Osteoblast (primary cell): ENCODE measurements around the gene NSF. TPM values are rescaled to one million over a fixed set of nuclear protein-coding genes. Genes with fewer than 3 reads are reported as not detected.

ENCODE experiments used
- DNase-seq: peaks from one replicate; pipeline ENCODE4 v3.0.0; 2011; ENCODE audit warnings: low spot score, mixed read lengths; ENCODE audit not compliant: insufficient read length; ENCODE audit errors: missing footprints
- H2AFZ ChIP-seq: 2 replicates; pipeline ENCODE4 v1.6.0; 2011; ENCODE audit warnings: mild to moderate bottlenecking, low read length
- H3K27ac ChIP-seq: 2 replicates; pipeline ENCODE4 v1.5.1; 2011; ENCODE audit warnings: mild to moderate bottlenecking, low read depth, low read length, moderate library complexity
- H3K27me3 ChIP-seq: 2 replicates; pipeline ENCODE4 v1.6.0; 2012; ENCODE audit warnings: mild to moderate bottlenecking, control low read depth, inconsistent platforms, low read length, moderate library complexity; ENCODE audit not compliant: insufficient read depth
- H3K36me3 ChIP-seq: 2 replicates; pipeline ENCODE4 v1.5.1; 2011; ENCODE audit warnings: mild to moderate bottlenecking, low read length, control low read depth, moderate library complexity; ENCODE audit not compliant: insufficient read depth
- H3K4me1 ChIP-seq: 2 replicates; pipeline ENCODE4 v1.5.1; 2011; ENCODE audit warnings: mild to moderate bottlenecking, low read length, control low read depth, moderate library complexity; ENCODE audit not compliant: insufficient read depth
- H3K4me2 ChIP-seq: 2 replicates; pipeline ENCODE4 v1.6.0; 2011; ENCODE audit warnings: mild to moderate bottlenecking, low read length; ENCODE audit not compliant: insufficient read depth
- H3K4me3 ChIP-seq: fragments of 200-600 bp; sonication (generic); 3 replicates; pipeline ENCODE4 v1.5.1; 2012; ENCODE audit warnings: mild to moderate bottlenecking, low read length, inconsistent platforms; ENCODE audit not compliant: insufficient read depth
- H3K79me2 ChIP-seq: 2 replicates; pipeline ENCODE4 v1.6.0; 2012; ENCODE audit warnings: mild to moderate bottlenecking, low read length, control low read depth, inconsistent platforms; ENCODE audit not compliant: insufficient read depth
- H3K9me3 ChIP-seq: 2 replicates; pipeline ENCODE4 v1.5.1; 2011; ENCODE audit warnings: low read depth, low read length, control low read depth
- H4K20me1 ChIP-seq: 2 replicates; pipeline ENCODE4 v1.6.0; 2012; ENCODE audit warnings: mild to moderate bottlenecking, low read length, control low read depth; ENCODE audit not compliant: insufficient read depth
- CTCF ChIP-seq: IDR thresholded peaks from 2 replicates; pipeline ENCODE4 v1.5.1; 2011; ENCODE audit warnings: mild to moderate bottlenecking, low read depth, low read length, moderate library complexity; ENCODE audit errors: extremely low read depth
- total RNA-seq: library from RNA; depleted of rRNA; stranded (reverse); fragments of >200 nt; gene quantifications from 2 replicates; pipeline ENCODE4 v1.2.3, GENCODE V29; 2012

The NSF gene
- total RNA-seq, 1 donor: 72.7 TPM

GRCh38 chr17:46771561-46772474 is 181.3 kb downstream of the NSF start:
- Histone ChIP-seq H3K9me3 (no peaks in the 10 kb centered on the region), H2AFZ (peak overlapping the region; percentile 81), H3K4me2 (peak overlapping the region; percentile 75), H3K79me2 (no peaks in the 10 kb centered on the region), H3K4me1 (peaks cover 14% of the 10 kb centered on the region), H4K20me1 (no peaks in the 10 kb centered on the region), H3K27ac (no peak overlapping the region), H3K36me3 (no peaks in the 10 kb centered on the region), H3K4me3 (peak overlapping the region; percentile 67), H3K27me3 (no peaks in the 10 kb centered on the region)
- DNase-seq: peak; percentile 90
- TF ChIP-seq CTCF: no peak

- no peaks in the 10 kb centered on the region for H4K20me1 ChIP-seq
- peaks cover 5% of the 10 kb centered on the region for H3K27me3 ChIP-seq
- H3K79me2 ChIP-seq: no peaks in the 10 kb centered on the region
- H3K9me3 ChIP-seq: no peaks in the 10 kb centered on the region
- H3K36me3 ChIP-seq: no peaks in the 10 kb centered on the region
- TF ChIP-seq CTCF: no peak
- no peak overlapping the region for H3K27ac ChIP-seq
- peak overlapping the region; percentile 75 for H3K4me2 ChIP-seq
- H2AFZ ChIP-seq: peak overlapping the region; percentile 81
- peaks cover 14% of the 10 kb centered on the region for H3K4me1 ChIP-seq
- peak overlapping the region; percentile 67 for H3K4me3 ChIP-seq
- peak; percentile 86 for DNase-seq
These were observed 182.2 kb downstream of the NSF start for GRCh38 chr17:46772475-46773220.

DNA sequence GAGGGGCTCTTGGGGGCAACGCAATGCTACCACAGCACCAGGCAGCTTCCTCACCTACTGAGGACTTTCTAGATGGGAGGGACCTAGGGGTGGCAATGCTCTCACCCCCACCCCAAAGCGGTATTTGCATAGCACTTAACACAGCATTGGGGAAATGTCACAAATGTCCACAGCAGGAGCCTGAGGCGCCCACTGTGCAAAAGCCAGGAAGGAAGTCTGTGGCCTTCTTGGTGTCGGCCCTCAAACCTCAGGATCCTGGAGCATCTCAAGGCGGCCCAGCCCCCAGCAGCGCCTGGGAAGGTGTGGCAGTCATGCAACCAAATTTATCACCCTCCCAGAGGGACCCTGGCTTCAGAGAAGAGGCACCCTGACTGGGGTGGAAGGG is 182.7 kb downstream of the NSF start:
- Histone ChIP-seq H3K27ac (no peak overlapping the region), H3K4me3 (no peak overlapping the region), H2AFZ (no peak overlapping the region), H3K27me3 (peaks cover 11% of the 10 kb centered on the region), H4K20me1 (no peaks in the 10 kb centered on the region), H3K9me3 (no peaks in the 10 kb centered on the region), H3K4me2 (no peak overlapping the region), H3K4me1 (peaks cover 14% of the 10 kb centered on the region), H3K36me3 (no peaks in the 10 kb centered on the region), H3K79me2 (no peaks in the 10 kb centered on the region)
- TF ChIP-seq CTCF: no peak
- DNase-seq: no peak

DNA sequence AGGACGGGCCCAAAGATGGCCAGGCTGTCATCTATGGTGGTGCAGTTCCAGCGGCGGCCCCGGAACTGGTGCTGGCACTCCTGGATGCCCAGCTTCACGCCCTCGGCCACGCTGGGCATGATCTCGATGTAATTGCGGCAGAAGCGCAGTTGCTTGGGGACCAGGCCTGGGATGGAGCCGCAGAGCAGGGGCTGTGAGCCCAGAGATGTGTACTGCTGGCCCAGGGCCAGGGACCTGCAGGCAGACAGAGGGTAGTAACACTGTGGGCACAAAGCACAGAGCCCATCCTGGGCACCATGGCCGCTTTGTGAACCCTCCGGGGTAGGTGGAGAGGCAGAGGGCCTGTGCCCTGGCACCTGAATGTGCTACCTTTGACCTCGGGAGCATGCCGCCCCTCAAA is 183.2 kb downstream of the NSF start:
- no peak overlapping the region for H3K4me2 ChIP-seq
- H3K27ac ChIP-seq: no peak overlapping the region
- DNase-seq: no peak
- H3K4me1 ChIP-seq: peaks cover 14% of the 10 kb centered on the region
- H3K27me3 ChIP-seq: peaks cover 15% of the 10 kb centered on the region
- H3K9me3 ChIP-seq: no peaks in the 10 kb centered on the region
- H3K36me3 ChIP-seq: no peaks in the 10 kb centered on the region
- H4K20me1 ChIP-seq: no peaks in the 10 kb centered on the region
- H2AFZ ChIP-seq: no peak overlapping the region
- TF ChIP-seq CTCF: no peak
- H3K79me2 ChIP-seq: no peaks in the 10 kb centered on the region
- no peak overlapping the region for H3K4me3 ChIP-seq
